GM19043 (cell line): Measurements from ENCODE around the gene MMD.
"Not testable (repeated sequence)": the region's sequence is repeated elsewhere in the genome, so short reads cannot be mapped to it uniquely, and the experiment has no call there.

Experiments used
- ATAC-seq: cut with Tn5 transposase; IDR thresholded peaks from one replicate; pipeline ENCODE4 v1.9.1; 2021; ENCODE audit warnings: low read depth; ENCODE audit not compliant: unreplicated experiment

Gene MMD

GRCh38 chr17:55444471-55445441, 23.1 kb upstream of the MMD start:
- ATAC-seq: peak; percentile 86

- no peak for ATAC-seq
These were observed 22.3 kb upstream of the MMD start for GRCh38 chr17:55443904-55444303.

GRCh38 chr17:55442953-55443683, 21.5 kb upstream of the MMD start:
- no peak for ATAC-seq

- ATAC-seq: no peak
These were observed 20.8 kb upstream of the MMD start for GRCh38 chr17:55442462-55442861.

- ATAC-seq: no peak
These were observed 19.9 kb upstream of the MMD start for GRCh38 chr17:55441544-55441943.

GRCh38 chr17:55440391-55440790, 18.8 kb upstream of the MMD start:
- ATAC-seq: no peak

GRCh38 chr17:55437159-55437605, 15.5 kb upstream of the MMD start:
- ATAC-seq: peak; percentile 74

GRCh38 chr17:55436224-55437158, 14.9 kb upstream of the MMD start:
- no peak for ATAC-seq

- ATAC-seq: no peak
These were observed 13.8 kb upstream of the MMD start for GRCh38 chr17:55435408-55435807.

- no peak for ATAC-seq
These were observed 13.1 kb upstream of the MMD start for GRCh38 chr17:55434721-55435120.

GRCh38 chr17:55433629-55434422, 12.2 kb upstream of the MMD start:
- ATAC-seq: no peak

- ATAC-seq: no peak
These were observed 11.5 kb upstream of the MMD start for GRCh38 chr17:55433029-55433628.

GRCh38 chr17:55432358-55433028, 10.9 kb upstream of the MMD start:
- ATAC-seq: no peak

GRCh38 chr17:55431914-55432313, 10.3 kb upstream of the MMD start:
- not testable (repeated sequence) for ATAC-seq

- no peak for ATAC-seq
These were observed 9.1 kb upstream of the MMD start for GRCh38 chr17:55430541-55431288.

GRCh38 chr17:55427587-55427882, 5.9 kb upstream of the MMD start:
- no peak for ATAC-seq

GRCh38 chr17:55426851-55427586, 5.4 kb upstream of the MMD start:
- peak; percentile 45 for ATAC-seq
